HEK293 (cell line): ENCODE results near the gene MACF1.

Source experiments
- CTCF ChIP-seq: fragments of 450-650 bp; formaldehyde crosslinking; IDR thresholded peaks from 2 replicates; pipeline ENCODE4 v1.5.1; 2016; ENCODE audit warnings: missing biosample characterization, missing genetic modification characterization
- HOXC10 ChIP-seq: sonication (generic); formaldehyde crosslinking; IDR thresholded peaks from 2 replicates; pipeline ENCODE4 v1.8.1; 2023; ENCODE audit warnings: mild to moderate bottlenecking, missing genetic modification reagents
- ZNF449 ChIP-seq: fragments of 450-650 bp; formaldehyde crosslinking; IDR thresholded peaks from 2 replicates; pipeline ENCODE4 v1.5.1; 2017; ENCODE audit warnings: missing biosample characterization, mild to moderate bottlenecking, missing genetic modification characterization, moderate library complexity
- ZNF660 ChIP-seq: fragments of 450-650 bp; IDR thresholded peaks from 2 replicates; pipeline ENCODE4 v1.5.1; 2018; ENCODE audit warnings: missing biosample characterization, mild to moderate bottlenecking, missing genetic modification characterization
- TF ChIP-seq, protein P1 (sequence below): fragments of 450-650 bp; formaldehyde crosslinking; conservative IDR thresholded peaks from 2 replicates; pipeline ENCODE4 v1.5.1; 2016; ENCODE audit warnings: low read depth, missing biosample characterization, missing genetic modification characterization

GRCh38 chr1:39462074-39462473 lies 257.6 kb downstream of the MACF1 start:
- TF ChIP-seq CTCF (tag by site-specific recombination) = no peak
- no peak for TF ChIP-seq ZNF660 (tag by site-specific recombination)
- no peak for TF ChIP-seq HOXC10 (CRISPR knock-in tag)
- no peak for TF ChIP-seq ZNF449
- TF ChIP-seq, protein P1, sequence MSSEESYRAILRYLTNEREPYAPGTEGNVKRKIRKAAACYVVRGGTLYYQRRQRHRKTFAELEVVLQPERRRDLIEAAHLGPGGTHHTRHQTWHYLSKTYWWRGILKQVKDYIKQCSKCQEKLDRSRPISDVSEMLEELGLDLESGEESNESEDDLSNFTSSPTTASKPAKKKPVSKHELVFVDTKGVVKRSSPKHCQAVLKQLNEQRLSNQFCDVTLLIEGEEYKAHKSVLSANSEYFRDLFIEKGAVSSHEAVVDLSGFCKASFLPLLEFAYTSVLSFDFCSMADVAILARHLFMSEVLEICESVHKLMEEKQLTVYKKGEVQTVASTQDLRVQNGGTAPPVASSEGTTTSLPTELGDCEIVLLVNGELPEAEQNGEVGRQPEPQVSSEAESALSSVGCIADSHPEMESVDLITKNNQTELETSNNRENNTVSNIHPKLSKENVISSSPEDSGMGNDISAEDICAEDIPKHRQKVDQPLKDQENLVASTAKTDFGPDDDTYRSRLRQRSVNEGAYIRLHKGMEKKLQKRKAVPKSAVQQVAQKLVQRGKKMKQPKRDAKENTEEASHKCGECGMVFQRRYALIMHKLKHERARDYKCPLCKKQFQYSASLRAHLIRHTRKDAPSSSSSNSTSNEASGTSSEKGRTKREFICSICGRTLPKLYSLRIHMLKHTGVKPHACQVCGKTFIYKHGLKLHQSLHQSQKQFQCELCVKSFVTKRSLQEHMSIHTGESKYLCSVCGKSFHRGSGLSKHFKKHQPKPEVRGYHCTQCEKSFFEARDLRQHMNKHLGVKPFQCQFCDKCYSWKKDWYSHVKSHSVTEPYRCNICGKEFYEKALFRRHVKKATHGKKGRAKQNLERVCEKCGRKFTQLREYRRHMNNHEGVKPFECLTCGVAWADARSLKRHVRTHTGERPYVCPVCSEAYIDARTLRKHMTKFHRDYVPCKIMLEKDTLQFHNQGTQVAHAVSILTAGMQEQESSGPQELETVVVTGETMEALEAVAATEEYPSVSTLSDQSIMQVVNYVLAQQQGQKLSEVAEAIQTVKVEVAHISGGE (tag by site-specific recombination) = no peak
